Hematopoietic multipotent progenitor cell treated with erythropoietin and hydrocortisone succinate and interleukin-3 and kit ligand, for 17 days (in vitro differentiated cells): ENCODE data around the gene ABR.

Experiments used
- DNase-seq: peaks from one replicate; pipeline ENCODE4 v3.0.0-alpha.2; 2015; ENCODE audit warnings: low spot score

The ABR gene

GRCh38 chr17:1030684-1031532, 148.9 kb downstream of the ABR start:
- DNase-seq, result no peak

GRCh38 chr17:1029922-1030644, 149.7 kb downstream of the ABR start:
- no peak for DNase-seq

- DNase-seq, result no peak
Observed at GRCh38 chr17:1029196-1029921, 150.4 kb downstream of the ABR start.

- DNase-seq, result no peak
Observed at GRCh38 chr17:1027044-1027443, 152.7 kb downstream of the ABR start.

DNA sequence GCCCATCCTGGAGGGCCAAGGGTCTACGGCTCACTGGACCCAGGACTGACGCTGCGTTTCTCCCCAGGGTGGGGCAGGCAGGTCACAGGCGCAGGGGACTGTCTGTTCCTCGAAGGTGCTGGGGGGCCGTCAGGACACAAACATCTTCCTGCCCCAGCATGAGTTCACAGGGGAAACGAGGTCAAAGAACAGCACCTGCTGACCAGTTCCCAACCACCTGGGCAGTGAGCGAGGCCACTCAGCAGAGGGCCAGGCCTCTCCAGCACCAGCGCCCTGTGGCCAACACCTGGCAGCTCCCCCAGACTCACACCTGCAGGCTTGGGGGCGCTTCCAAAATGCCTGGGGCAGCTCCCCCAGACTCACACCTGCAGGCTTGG, 153.2 kb downstream of the ABR start:
- DNase-seq, result no peak

- no peak for DNase-seq
Observed at GRCh38 chr17:1025733-1026598, 153.8 kb downstream of the ABR start.

- no peak for DNase-seq
Observed at GRCh38 chr17:1024076-1024475, 155.7 kb downstream of the ABR start.

GRCh38 chr17:1022278-1023024, 157.3 kb downstream of the ABR start:
- no peak for DNase-seq

DNA sequence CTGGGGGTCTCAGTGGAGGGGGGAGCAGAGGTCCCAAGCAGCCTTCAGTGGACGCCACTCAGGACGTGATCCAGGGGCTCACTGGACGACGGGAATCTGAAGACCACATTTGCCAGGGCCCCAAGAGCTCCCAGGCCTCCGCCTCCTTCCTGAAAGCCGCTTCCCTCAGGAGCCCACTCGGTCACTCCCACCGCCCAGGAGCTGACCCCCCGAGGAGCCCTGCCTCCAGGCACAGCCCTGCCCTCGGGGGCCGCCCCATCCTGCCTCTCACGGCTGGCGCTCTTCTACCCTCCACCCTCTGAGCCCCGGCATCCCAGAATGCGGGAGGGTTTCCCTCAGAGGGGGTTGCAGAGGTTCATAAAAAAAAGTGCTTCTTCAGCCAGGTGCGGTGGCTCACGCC, 158.6 kb downstream of the ABR start:
- DNase-seq, result no peak

GRCh38 chr17:1019451-1019850, 160.3 kb downstream of the ABR start:
- DNase-seq, result no peak

DNA sequence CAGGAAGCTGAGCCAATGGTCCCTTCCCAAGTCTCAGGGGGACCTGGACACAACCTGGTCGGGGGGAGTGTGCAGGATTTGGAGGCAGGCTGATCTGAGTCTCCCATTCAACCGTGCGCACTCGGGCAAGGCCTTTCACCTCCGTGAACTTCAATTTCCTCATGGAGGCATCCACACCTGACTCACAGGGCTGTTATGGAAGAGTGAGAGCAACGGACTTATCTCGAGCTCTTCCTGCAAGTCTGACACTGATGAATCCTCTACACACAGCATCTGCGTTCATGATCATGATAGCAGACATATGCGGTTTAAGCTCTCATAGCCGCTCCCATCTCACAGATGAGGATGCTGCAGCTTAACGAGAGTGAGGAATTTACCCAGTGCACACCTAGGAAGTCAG, 161.2 kb downstream of the ABR start:
- no peak for DNase-seq

GRCh38 chr17:1013729-1014090, 166.1 kb downstream of the ABR start:
- DNase-seq, result no peak

- DNase-seq, result no peak
Observed at GRCh38 chr17:1012823-1013728, 166.7 kb downstream of the ABR start.

- no peak for DNase-seq
Observed at GRCh38 chr17:1011760-1012735, 167.7 kb downstream of the ABR start.

DNA sequence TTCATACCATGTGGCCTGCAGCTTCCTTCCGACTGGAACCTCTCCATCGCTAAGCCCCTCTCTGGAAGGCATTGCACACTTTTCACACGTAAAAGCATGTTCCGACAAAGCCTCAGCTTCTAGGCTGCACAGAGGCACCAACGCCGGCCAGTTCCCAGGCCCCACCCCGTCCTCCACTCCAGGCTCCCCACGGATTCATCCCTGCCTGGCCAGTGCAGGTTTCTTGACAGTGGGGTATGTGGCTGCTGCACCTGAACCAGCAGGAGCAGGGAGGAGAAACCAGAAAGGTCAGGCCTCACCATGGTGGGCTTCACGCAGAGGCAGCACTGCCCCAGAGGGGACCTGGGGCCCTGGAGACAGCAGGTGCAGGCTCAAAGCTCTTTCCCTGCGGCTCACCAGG, 168.6 kb downstream of the ABR start:
- DNase-seq, result no peak

DNA sequence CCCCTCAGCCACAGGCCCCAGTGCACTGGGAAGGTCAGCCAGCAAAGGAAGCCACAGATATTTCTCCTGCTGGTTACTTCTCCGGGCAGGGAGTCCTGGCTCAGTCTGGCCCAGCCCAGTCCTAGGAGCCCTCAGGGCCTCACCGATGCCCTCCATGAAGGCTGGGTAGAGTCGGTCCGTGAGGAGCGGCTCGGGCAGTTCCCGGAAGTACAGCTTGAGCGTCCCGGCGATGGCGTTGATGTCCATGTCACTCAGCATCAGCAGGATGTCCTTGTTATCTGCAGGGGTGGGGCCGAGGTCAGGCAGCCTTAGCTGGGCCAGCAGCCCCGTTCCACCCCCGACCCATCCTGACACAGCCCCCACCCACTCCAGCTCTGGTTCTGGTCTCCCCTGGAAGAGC, 169.2 kb downstream of the ABR start:
- DNase-seq, result no peak

- no peak for DNase-seq
Observed at GRCh38 chr17:1010086-1010450, 169.7 kb downstream of the ABR start.

GRCh38 chr17:1009229-1010085, 170.3 kb downstream of the ABR start:
- no peak for DNase-seq
